Stomach (tissue), 4 donors: ENCODE results near the gene KYNU.
"Not testable (repeated sequence)": the region's sequence is repeated elsewhere in the genome, so short reads cannot be mapped to it uniquely, and the experiment has no call there.

ENCODE experiments used
- POLR2A ChIP-seq, 4 donors: fragments of 450-650 bp; IDR thresholded peaks; one replicate each; pipeline ENCODE4 v1.6.1; 2016; ENCODE audit warnings: antibody characterized with exemption in 4 of 4, control low read depth in 2 of 4, mild to moderate bottlenecking in 1 of 4, moderate library complexity in 1 of 4
- TF ChIP-seq, protein P1 (sequence below), 7 experiments: fragments of 450-650 bp in 4 of 7; fragments of 200-600 bp in 3 of 7; sonication (generic) in 3 of 7; IDR thresholded peaks; one replicate each; pipeline ENCODE4 v1.5.1; 2016 to 2019; ENCODE audit warnings: antibody characterized with exemption in 7 of 7, control low read depth in 2 of 7, mild to moderate bottlenecking in 1 of 7

GRCh38 chr2:142869065-142869460 is 8.4 kb upstream of the KYNU start:
- TF ChIP-seq, protein P1, sequence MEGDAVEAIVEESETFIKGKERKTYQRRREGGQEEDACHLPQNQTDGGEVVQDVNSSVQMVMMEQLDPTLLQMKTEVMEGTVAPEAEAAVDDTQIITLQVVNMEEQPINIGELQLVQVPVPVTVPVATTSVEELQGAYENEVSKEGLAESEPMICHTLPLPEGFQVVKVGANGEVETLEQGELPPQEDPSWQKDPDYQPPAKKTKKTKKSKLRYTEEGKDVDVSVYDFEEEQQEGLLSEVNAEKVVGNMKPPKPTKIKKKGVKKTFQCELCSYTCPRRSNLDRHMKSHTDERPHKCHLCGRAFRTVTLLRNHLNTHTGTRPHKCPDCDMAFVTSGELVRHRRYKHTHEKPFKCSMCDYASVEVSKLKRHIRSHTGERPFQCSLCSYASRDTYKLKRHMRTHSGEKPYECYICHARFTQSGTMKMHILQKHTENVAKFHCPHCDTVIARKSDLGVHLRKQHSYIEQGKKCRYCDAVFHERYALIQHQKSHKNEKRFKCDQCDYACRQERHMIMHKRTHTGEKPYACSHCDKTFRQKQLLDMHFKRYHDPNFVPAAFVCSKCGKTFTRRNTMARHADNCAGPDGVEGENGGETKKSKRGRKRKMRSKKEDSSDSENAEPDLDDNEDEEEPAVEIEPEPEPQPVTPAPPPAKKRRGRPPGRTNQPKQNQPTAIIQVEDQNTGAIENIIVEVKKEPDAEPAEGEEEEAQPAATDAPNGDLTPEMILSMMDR (IDR thresholded peaks at IDR 0.05): not testable (repeated sequence)
- TF ChIP-seq POLR2A (IDR thresholded peaks at IDR 0.05): not testable (repeated sequence)
